ENCODE measurements around the gene ZDHHC14.

DNA sequence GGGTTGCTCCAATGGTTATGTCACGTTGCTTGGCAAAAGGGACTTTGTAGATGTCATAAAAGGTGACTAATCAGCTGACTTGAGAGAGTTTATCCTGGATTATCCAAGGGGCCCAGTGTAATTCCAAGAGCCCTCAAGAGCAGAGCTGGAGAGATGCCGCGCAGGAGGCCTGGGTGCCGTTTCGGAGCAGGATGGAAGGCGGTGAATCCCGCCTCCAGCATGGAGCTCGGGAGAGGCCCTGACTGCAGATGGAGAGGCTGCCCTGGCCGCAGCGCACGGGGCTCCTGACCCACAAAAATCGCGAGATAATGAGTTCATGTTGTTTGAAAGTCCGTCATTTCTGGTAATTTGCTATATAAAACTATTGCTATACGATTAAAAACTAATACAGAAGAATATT, 219.8 kb downstream of the ZDHHC14 start:
- no peak for TF ChIP-seq POLR2AphosphoS5 (IDR thresholded peaks at IDR 0.05; ENCODE audit: insufficient read depth in 1 of 2, low read depth in 1 of 2)
- TF ChIP-seq, protein P1, sequence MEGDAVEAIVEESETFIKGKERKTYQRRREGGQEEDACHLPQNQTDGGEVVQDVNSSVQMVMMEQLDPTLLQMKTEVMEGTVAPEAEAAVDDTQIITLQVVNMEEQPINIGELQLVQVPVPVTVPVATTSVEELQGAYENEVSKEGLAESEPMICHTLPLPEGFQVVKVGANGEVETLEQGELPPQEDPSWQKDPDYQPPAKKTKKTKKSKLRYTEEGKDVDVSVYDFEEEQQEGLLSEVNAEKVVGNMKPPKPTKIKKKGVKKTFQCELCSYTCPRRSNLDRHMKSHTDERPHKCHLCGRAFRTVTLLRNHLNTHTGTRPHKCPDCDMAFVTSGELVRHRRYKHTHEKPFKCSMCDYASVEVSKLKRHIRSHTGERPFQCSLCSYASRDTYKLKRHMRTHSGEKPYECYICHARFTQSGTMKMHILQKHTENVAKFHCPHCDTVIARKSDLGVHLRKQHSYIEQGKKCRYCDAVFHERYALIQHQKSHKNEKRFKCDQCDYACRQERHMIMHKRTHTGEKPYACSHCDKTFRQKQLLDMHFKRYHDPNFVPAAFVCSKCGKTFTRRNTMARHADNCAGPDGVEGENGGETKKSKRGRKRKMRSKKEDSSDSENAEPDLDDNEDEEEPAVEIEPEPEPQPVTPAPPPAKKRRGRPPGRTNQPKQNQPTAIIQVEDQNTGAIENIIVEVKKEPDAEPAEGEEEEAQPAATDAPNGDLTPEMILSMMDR (IDR thresholded peaks at IDR 0.05) = no peak

Data from vagina (tissue), 2 donors.